NCI-H2227 treated with DMSO at 0.1 percent for 48 hours (cell line): ENCODE data around the gene FETUB.
"Not testable (repeated sequence)": the region's sequence is repeated elsewhere in the genome, so short reads cannot be mapped to it uniquely, and the experiment has no call there.

Experiments
- DNase-seq: peaks from one replicate; lab custom pipeline; 2025; lab: John Stamatoyannopoulos, UW

FETUB gene

GRCh38 chr3:186679151-186679550, 39.0 kb downstream of the FETUB start:
- DNase-seq: no peak

DNA sequence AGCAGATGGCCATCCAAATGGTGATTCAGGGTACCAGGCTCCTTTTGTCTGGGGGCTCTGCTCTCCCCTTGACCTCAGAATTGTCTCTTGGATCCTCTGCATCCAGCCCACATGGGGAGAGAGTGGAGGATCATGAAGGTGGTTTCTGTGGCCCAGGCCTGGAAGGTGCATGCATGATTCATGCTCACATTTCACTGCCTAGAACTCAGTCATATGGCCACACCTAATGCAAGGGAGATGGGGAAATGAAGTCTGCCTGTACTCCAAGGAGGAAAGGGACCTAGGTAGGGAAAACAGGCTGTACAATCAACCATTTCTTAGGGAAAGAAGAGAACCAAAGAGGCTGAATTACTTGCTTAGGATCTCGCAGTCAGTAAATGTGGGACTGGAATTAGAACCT, 40.7 kb downstream of the FETUB start:
- no peak for DNase-seq

DNA sequence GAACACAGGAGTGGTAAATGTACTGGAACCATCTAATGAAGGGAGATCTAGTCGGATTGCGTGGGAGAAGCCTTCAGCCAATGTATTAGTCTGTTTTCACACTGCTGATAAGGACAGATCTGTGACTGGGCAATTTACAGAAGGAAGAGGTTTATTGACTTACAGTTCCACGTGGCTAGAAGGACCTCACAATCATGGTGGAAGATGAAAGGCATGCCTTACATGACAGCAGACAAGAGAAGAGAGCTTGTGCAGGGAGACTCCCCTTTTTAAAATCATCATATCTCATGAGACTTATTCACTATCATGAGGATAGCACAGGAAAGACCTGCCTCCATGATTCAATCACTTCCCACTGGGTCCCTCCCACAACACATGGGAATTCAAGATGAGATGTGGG, 42.6 kb downstream of the FETUB start:
- no peak for DNase-seq

DNA sequence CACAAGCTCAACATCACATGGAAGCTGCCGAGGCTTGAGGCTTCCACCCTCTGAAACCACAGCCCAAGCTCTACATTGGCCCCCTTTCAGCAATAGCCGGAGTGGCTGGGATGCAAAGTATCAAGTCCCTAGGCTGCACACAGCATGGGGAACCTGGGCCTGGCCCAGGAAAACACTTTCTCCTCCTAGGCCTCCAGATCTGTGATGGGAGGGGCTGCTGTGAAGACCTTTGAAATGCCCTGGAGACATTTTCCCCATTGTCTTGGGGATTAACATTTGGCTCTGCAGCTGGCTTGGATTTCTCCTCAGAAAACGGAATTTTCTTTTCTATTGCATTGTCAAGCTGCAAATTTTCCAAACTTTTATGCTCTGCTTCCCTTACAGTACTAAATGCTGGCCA, 43.8 kb downstream of the FETUB start:
- no peak for DNase-seq

DNA sequence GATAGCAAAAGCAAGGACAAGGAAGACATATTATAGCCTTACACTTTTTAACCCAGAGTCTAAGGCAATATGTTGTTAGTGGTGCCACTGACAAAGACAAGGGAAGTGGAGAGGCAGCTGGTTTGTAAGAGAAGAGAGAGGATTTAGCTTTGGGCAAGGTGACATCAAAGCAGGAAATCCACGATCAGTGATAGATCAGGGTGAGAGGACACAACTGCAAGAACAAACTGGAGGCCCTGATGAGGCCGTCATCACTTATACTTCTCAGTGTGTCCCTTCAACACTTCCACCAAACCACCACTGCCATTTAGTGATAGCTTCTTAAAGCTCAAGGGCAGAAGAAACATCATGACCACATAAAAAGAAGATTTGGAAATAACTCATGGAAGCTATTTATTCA, 46.3 kb downstream of the FETUB start:
- DNase-seq: not testable (repeated sequence)

GRCh38 chr3:186687120-186687651, 47.0 kb downstream of the FETUB start:
- DNase-seq: no peak

DNA sequence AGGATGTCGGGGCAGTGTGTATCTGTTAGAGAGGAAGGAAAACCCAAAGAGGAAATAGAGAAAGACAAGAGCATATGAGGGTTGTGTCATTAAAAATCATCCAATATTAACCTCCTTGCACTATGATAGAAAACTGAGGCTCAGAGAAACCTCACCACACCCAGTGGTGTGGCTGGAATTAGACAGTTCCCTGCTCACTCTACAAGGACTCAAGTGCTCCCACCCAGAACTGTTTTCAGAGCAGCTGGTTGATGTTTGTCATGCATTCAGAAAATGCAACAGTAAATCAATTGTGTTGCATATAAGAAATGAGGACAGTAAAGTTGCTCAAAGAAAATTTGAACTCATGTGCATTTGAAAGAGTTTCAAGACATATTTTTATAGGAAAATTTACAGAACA, 50.1 kb downstream of the FETUB start:
- DNase-seq: not testable (repeated sequence)

DNA sequence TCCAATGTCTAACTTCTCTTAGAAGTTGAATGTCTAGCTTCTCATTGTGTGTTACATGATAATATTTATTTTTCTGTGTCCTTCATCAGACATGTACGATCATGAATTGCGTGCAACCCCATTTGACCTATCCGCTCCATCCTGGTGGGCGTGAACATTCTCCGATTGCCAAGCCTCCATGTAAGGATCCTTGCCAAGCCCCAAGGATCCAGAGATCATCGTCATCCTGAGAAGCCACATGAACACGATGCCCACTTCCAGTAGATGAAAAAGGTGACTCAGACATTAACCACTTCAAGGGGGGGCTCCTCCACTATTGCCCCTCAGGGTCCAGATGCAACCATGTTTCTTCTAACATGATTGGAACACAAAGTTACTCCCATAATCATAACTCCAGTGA, 51.5 kb downstream of the FETUB start:
- no peak for DNase-seq

GRCh38 chr3:186693843-186694242, 53.6 kb downstream of the FETUB start:
- DNase-seq: no peak

GRCh38 chr3:186694288-186695032, 54.3 kb downstream of the FETUB start:
- DNase-seq: no peak

DNA sequence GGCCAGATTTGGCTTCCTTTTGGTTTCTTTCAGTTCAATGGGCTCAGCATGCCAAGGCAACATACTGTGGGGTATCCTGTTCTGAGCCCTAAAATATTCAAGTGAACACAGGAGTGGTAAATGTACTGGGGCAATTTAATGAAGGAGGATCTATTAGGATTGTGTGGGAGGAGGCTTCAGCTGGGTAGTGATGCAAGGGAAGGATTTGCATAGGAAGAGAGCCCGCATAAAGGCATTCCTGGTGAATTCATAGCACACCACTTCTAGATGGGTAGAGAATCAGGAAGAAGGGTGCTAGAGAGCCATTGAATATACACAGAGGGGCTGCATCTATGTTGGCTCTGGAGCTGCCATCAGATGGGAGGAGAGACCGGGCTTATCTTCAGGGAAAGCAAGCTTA, 56.3 kb downstream of the FETUB start:
- no peak for DNase-seq

DNA sequence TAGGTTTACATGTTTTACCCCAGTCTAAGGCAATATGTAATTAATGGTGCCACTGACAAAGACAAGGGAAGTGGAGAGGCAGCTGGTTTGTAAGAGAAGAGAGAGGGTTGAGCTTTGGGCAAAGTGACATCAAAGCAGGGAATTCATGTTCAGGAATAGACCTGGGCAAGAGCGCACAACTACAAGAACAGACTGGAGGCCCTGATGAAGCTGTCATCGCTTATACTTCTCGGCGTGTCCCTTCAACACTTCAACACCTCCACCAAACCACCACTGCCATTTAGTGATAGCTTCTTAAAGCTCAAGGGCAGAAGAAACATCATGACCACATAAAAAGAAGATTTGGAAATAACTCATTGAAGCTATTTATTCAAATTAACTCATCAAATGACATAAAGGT, 57.3 kb downstream of the FETUB start:
- DNase-seq: no peak

GRCh38 chr3:186700267-186700666, 60.1 kb downstream of the FETUB start:
- DNase-seq: no peak

GRCh38 chr3:186702451-186702850, 62.3 kb downstream of the FETUB start:
- DNase-seq: not testable (repeated sequence)
